Right lobe of liver (tissue), 4 donors: ENCODE measurements around the gene PCNX3.

Experiments used
- CTCF ChIP-seq, 4 donors: fragments of 200-600 bp in 3 of 4; fragments of 450-650 bp in 1 of 4; IDR thresholded peaks; one replicate each; pipeline versions ENCODE4 v1.5.1 to v1.8.0; 2016 to 2022; ENCODE audit warnings: antibody characterized with exemption in 4 of 4, mild to moderate bottlenecking in 2 of 4
- POLR2A ChIP-seq: fragments of 450-650 bp; IDR thresholded peaks from one replicate; pipeline ENCODE4 v1.6.1; 2017; ENCODE audit warnings: antibody characterized with exemption, mild to moderate bottlenecking
- donor health status: DM: no; HTN: no; CAD: no.
- donor health status: DM: no; HTN: no; CAD: no.
- donor health status: DM: no; HTN: yes; CAD: no.

DNA sequence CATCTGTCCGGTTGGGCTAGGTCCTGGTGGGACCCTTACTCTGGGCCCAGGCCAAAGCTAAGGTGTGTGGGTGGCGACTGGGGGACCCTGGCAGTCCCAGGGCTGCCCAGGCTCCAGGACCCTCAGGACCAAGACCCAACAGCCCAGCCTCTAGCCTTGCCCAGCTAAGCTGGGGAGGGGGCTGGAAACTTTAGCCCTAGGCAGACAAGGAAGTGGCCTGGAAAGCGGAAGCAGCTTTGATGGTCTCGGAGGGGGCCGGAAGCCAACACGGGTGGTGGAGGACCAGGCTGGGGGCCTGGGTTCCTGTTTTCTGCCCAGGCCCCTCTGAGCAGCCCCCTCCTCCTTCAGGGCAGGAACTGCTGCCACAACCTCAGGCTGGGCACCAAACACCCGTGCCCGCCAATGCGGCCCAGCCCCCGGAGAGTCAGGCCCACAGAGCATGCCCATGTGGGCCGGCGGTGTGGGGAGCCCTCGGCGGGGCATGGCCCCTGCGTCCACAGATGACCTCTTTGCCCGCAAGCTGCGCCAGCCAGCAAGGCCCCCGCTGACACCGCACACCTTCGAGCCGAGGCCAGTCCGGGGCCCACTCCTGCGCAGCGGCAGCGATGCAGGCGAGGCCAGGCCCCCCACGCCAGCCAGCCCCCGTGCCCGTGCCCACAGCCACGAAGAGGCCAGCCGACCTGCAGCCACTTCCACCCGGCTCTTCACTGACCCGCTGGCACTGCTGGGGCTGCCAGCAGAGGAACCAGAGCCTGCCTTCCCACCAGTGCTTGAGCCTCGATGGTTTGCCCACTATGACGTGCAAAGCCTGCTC lies 25.1 kb downstream of the PCNX3 start:
- no peak for TF ChIP-seq CTCF (IDR thresholded peaks at IDR 0.05)
- no peak for TF ChIP-seq POLR2A
